Endothelial cell of umbilical vein (primary cell): ENCODE results near the gene CD151. TPM values are rescaled to one million over a fixed set of nuclear protein-coding genes. Genes with fewer than 3 reads are reported as not detected.

Source experiments
- BruUV-seq: library from RNA; stranded (reverse); fragments of 400-500 nt; replicated peaks from 2 replicates; lab custom pipeline; 2021; lab: Mats Ljungman, UMichigan
- CTCF ChIA-PET: fragments of 300-600, 350-600 bp; sonication (Branson Sonifier 250); formaldehyde crosslinking; loops from one replicate; lab custom pipeline; 2021; ENCODE audit warnings: antibody characterized with exemption, inconsistent platforms; lab: Charles Lee
- POLR2A ChIA-PET: fragments of 300-600, 350-600 bp; sonication (Branson Sonifier 250); formaldehyde crosslinking; loops from one replicate; lab custom pipeline; 2021; ENCODE audit warnings: antibody characterized with exemption, inconsistent platforms; lab: Charles Lee
- DNase-seq: peaks from one replicate; pipeline ENCODE4 v3.0.0-alpha.2; 2011; ENCODE audit warnings: low read depth, low spot score
- FAIRE-seq: peaks from 2 replicates; lab custom pipeline; 2011; peaks lifted over from hg19 to GRCh38; lab: Jason Lieb, UNC
- H2AFZ ChIP-seq: 2 replicates; pipeline ENCODE4 v1.6.0; 2012; ENCODE audit warnings: low read depth, low read length, control low read depth, inconsistent platforms
- H3K27ac ChIP-seq: 2 replicates; pipeline ENCODE4 v1.5.1; 2011; ENCODE audit warnings: low read depth, mild to moderate bottlenecking, control low read depth, low read length, moderate library complexity; ENCODE audit not compliant: insufficient read depth
- H3K27me3 ChIP-seq, 2 experiments: 2 replicates each; pipeline versions ENCODE4 v1.6.0 to v1.6.1; 2011; ENCODE audit warnings: low read length in 2 of 2, mixed read lengths in 1 of 2; ENCODE audit not compliant: control insufficient read depth in 2 of 2, insufficient read depth in 2 of 2
- H3K36me3 ChIP-seq, 2 experiments: 2 replicates in 1 of 2; 3 replicates in 1 of 2; pipeline ENCODE4 v1.5.1; 2011; ENCODE audit warnings: low read length in 2 of 2, mild to moderate bottlenecking in 1 of 2, moderate library complexity in 1 of 2; ENCODE audit not compliant: control insufficient read depth in 2 of 2, insufficient read depth in 2 of 2; ENCODE audit errors: extremely low read depth in 1 of 2
- H3K4me1 ChIP-seq: 3 replicates; pipeline ENCODE4 v1.5.1; 2011; ENCODE audit warnings: mild to moderate bottlenecking, low read length; ENCODE audit not compliant: control insufficient read depth, insufficient read depth; ENCODE audit errors: extremely low read depth
- H3K4me2 ChIP-seq: 2 replicates; pipeline ENCODE4 v1.6.1; 2011; ENCODE audit warnings: low read length, control low read depth, mixed read lengths; ENCODE audit not compliant: insufficient read depth
- H3K4me3 ChIP-seq, 3 experiments: fragments of 200-600 bp in 1 of 3; sonication (generic), shearing (Covaris generic) in 1 of 3; replicated peaks in 1 of 3; 2 replicates each; pipeline ENCODE4 v1.5.1; 2011 to 2016; ENCODE audit warnings: control low read depth in 3 of 3, low read length in 3 of 3, mild to moderate bottlenecking in 2 of 3, inconsistent platforms in 1 of 3, low read depth in 1 of 3, moderate library complexity in 1 of 3; ENCODE audit not compliant: insufficient read depth in 1 of 3
- H3K79me2 ChIP-seq: 2 replicates; pipeline ENCODE4 v1.6.0; 2012; ENCODE audit warnings: low read length, inconsistent platforms; ENCODE audit not compliant: control insufficient read depth, insufficient read depth
- H3K9ac ChIP-seq: replicated peaks from 2 replicates; pipeline ENCODE3; 2011; ENCODE audit warnings: low read length, control low read depth; ENCODE audit not compliant: insufficient read depth; ENCODE audit errors: extremely low read depth
- H3K9me1 ChIP-seq: replicated peaks from 3 replicates; pipeline ENCODE4 v1.6.0; 2011; ENCODE audit warnings: mild to moderate bottlenecking, low read length; ENCODE audit not compliant: control insufficient read depth, insufficient read depth; ENCODE audit errors: extremely low read depth
- H3K9me3 ChIP-seq: replicated peaks from 2 replicates; pipeline ENCODE4 v1.5.1; 2012; ENCODE audit warnings: low read length, inconsistent platforms; ENCODE audit not compliant: control insufficient read depth, insufficient read depth
- H4K20me1 ChIP-seq: replicated peaks from 2 replicates; pipeline ENCODE3; 2011; ENCODE audit warnings: mild to moderate bottlenecking, low read length; ENCODE audit not compliant: control insufficient read depth, insufficient read depth; ENCODE audit errors: extremely low read depth
- CTCF ChIP-seq, 2 donors: IDR thresholded peaks; 1 replicate in 1 of 2; 2 replicates in 1 of 2; pipeline ENCODE4 v1.5.1; 2011; ENCODE audit warnings: low read length in 2 of 2, mild to moderate bottlenecking in 2 of 2, moderate library complexity in 2 of 2, control low read depth in 1 of 2, inconsistent platforms in 1 of 2, low read depth in 1 of 2; ENCODE audit not compliant: insufficient read depth in 1 of 2; ENCODE audit errors: extremely low read depth in 1 of 2
- EZH2 ChIP-seq: IDR thresholded peaks from 2 replicates; pipeline ENCODE4 v1.6.1; 2012; ENCODE audit warnings: borderline replicate concordance, low read depth, mild to moderate bottlenecking, moderate library complexity, low read length, inconsistent platforms; ENCODE audit not compliant: severe bottlenecking
- FOS ChIP-seq: IDR thresholded peaks from 2 replicates; pipeline ENCODE4 v1.6.1; 2011; ENCODE audit warnings: mild to moderate bottlenecking, low read length, moderate library complexity, borderline replicate concordance; ENCODE audit not compliant: insufficient read depth
- GATA2 ChIP-seq: IDR thresholded peaks from 2 replicates; pipeline ENCODE4 v1.7.0; 2011; ENCODE audit warnings: low read depth, mild to moderate bottlenecking, moderate library complexity, mixed read lengths, low read length; ENCODE audit not compliant: insufficient read length, insufficient read depth
- JUN ChIP-seq: IDR thresholded peaks from 2 replicates; pipeline ENCODE4 v1.6.1; 2011; ENCODE audit warnings: borderline replicate concordance, low read depth; ENCODE audit not compliant: insufficient read length, insufficient read depth
- MAX ChIP-seq: IDR thresholded peaks from 2 replicates; pipeline ENCODE4 v1.6.1; 2011; ENCODE audit not compliant: insufficient read depth, insufficient read length
- MYC ChIP-seq: IDR thresholded peaks from one replicate; pipeline ENCODE4 v1.6.1; 2011; ENCODE audit warnings: mild to moderate bottlenecking, low read depth, low read length
- POLR2A ChIP-seq: IDR thresholded peaks from 2 replicates; pipeline ENCODE4 v1.6.1; 2012; ENCODE audit warnings: low read depth, mild to moderate bottlenecking, control low read depth, low read length
- POLR2AphosphoS5 ChIP-seq: IDR thresholded peaks from 2 replicates; pipeline ENCODE4 v1.6.1; 2012; ENCODE audit warnings: low read depth, mild to moderate bottlenecking, control low read depth, low read length, moderate library complexity; ENCODE audit not compliant: insufficient read depth
- dilution Hi-C: fragments of 300-500 bp; cut with MboI; formaldehyde crosslinking; loops from one replicate; pipeline ENCODE4 v1.15.0; 2019; ENCODE audit warnings: low sequenced_read_pairs; ENCODE audit not compliant: extremely low pct_ligation_motif_present
- intact Hi-C: fragments of 100-400 bp; cut with micrococcal nuclease; formaldehyde crosslinking; loops from one replicate; pipeline ENCODE4 v1.10.0; 2022
- polyA plus RNA-seq, 4 experiments: library from polyadenylated mRNA; depleted of rRNA in 3 of 4; stranded (reverse) in 3 of 4; unstranded in 1 of 4; fragments of >200 nt; gene quantifications; 2 replicates each; pipeline versions ENCODE4 v1.2.1 to v1.2.3, GENCODE V29; 2011 to 2012; ENCODE audit warnings: missing spikeins in 1 of 4
- total RNA-seq: library from RNA; stranded (reverse); gene quantifications from 2 replicates; pipeline ENCODE4 v1.2.3, GENCODE V29; 2021

Gene CD151
- total and polyA plus RNA-seq, 2 donors (not counting 3 experiments of a cell fraction or from before 2014, with no cell fraction given) = 515 to 1,090 TPM

GRCh38 chr11:824942-825341, 7.8 kb upstream of the CD151 start:
- H3K79me2 ChIP-seq = peaks cover 18% of the 10 kb centered on the region
- TF ChIP-seq CTCF (IDR thresholded peaks at IDR 0.05; ENCODE audit: extremely low read depth in 1 of 2, insufficient read depth in 1 of 2, low read depth in 1 of 2, low read length in 2 of 2) (no peak), POLR2AphosphoS5 (no peak), MAX (no peak), JUN (no peak), MYC (no peak), EZH2 (no peak), POLR2A (no peak), FOS (no peak), GATA2 (no peak)
- no peak for FAIRE-seq
- no peak overlapping the region for H3K4me3 ChIP-seq
- H3K9me1 ChIP-seq = no peaks in the 10 kb centered on the region
- peaks cover 43% of the 10 kb centered on the region for H3K4me1 ChIP-seq
- intact Hi-C loops = no loop called here
- dilution Hi-C loops = no loop called here
- peaks cover 4 to 17% of the 10 kb centered on the region in 2 experiments for H3K36me3 ChIP-seq
- H3K4me2 ChIP-seq = no peak overlapping the region
- ChIA-PET CTCF (no interaction called here), POLR2A (no interaction called here)
- no TSS peak for BruUV-seq
- no peaks in the 10 kb centered on the region for H3K9me3 ChIP-seq
- H3K27ac ChIP-seq = no peak overlapping the region
- H2AFZ ChIP-seq = no peak overlapping the region
- no peak overlapping the region for H3K9ac ChIP-seq
- DNase-seq = no peak
- H4K20me1 ChIP-seq = no peaks in the 10 kb centered on the region
- no peaks in the 10 kb centered on the region for H3K27me3 ChIP-seq
